A172 (cell line): ENCODE results near the gene CFAP46. TPM values are rescaled to one million over a fixed set of nuclear protein-coding genes. Genes with fewer than 3 reads are reported as not detected.
"Not testable (repeated sequence)": the region's sequence is repeated elsewhere in the genome, so short reads cannot be mapped to it uniquely, and the experiment has no call there.

Experiments used
- DNase-seq: peaks from one replicate; pipeline ENCODE4 v3.0.0-alpha.2; 2015; ENCODE audit warnings: low spot score
- total RNA-seq: library from RNA; depleted of rRNA; stranded (reverse); fragments of >200 nt; shearing (Covaris generic); gene quantifications from 2 replicates; pipeline ENCODE4 v1.2.3, GENCODE V29; 2014

The CFAP46 gene
- total RNA-seq, 1 experiment from 2014 or later: 4.3 TPM

GRCh38 chr10:132827861-132828539 lies 114.4 kb downstream of the CFAP46 start:
- DNase-seq: no peak

DNA sequence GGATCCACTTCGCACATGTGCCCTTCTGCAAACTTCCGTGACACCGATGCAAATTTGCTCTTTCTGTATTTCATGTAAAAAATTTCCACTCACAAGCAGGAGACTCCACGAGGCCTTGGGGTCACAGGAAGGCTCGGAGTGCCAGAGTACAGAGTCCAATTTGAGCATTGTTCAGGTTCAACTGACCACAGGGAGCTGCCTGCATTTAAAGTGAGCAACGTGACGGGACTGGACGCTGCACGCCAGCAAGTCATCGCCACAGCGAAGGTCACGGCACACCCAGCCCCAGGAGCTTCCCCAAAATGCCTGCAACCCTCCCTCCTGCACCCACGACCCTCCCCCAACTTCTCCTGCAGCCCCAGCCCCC lies 115.0 kb downstream of the CFAP46 start:
- no peak for DNase-seq

- DNase-seq: no peak
Observed at GRCh38 chr10:132826524-132827422, 115.6 kb downstream of the CFAP46 start.

DNA sequence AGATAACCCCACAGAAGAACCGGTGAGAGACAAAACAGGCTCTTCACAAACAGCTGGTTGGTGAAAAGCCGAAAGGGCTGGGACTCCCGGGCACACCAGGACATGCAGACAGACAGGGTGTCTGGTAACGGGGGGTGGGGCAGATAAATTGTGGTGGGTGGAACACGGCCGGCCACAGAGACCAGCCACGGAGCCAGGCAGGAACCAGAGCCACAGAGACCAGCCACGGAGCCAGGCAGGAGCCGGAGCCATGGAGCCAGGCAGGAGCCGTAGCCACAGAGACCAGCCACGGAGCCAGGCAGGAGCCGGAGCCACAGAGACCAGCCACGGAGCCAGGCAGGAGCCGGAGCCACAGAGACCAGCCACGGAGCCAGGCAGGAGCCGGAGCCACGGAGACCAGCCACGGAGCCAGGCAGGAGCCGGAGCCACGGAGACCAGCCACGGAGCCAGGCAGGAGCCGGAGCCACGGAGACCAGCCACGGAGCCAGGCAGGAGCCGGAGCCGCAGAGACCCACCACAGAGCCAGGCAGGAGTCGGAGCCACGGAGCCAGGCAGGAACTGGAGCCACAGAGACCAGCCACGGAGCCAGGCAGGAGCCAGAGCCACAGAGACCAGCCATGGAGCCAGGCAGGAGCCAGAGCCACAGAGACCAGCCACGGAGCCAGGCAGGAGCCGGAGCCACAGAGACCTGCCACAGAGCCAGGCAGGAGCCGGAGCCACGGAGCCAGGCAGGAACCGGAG lies 116.4 kb downstream of the CFAP46 start:
- DNase-seq: not testable (repeated sequence)

GRCh38 chr10:132820056-132820455 lies 122.3 kb downstream of the CFAP46 start:
- DNase-seq: no peak

DNA sequence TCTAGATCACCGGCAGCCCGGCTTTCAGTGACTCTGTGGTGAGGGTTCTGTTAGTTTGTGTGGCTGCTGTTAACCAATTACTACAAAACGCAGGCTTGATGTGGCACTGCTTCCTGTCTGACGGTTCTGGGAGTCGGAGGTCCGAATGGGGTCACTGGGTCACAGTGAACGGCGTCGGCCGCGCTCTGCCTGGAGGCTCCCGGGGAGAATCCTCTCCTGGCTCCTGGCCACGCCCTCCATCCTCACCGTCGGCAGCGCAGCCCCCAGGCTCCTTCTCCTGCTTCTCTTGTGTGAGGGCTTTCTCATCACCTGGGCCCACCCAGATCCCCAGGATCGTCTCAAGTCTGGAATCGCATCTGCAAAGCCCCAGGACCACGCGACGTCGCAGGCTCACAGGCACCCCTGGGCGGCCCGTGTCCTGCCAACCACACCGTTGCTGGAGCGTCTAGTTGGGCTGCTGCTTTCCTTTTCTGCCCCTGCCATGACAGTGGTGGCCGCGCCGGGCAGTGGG lies 124.6 kb downstream of the CFAP46 start:
- DNase-seq: no peak

DNA sequence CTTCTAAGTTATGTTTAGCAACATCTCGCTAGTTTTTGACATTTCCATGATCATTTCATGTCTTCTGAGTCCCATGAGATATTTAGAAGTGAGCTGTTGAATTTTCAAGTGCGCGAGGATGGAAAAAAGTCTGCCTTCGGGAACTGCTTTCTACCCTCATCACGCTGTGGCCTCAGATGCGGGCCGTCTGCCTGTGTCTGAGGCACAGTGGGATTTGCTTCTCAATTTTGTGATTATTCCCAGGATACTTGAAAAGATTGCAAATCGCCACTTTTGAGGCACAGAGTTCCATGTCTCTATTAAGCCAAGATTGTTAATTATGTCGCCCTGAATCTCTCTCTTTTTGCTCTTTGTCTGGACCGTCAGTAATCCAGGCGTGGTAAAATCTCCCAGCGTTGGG lies 125.7 kb downstream of the CFAP46 start:
- no peak for DNase-seq

GRCh38 chr10:132815168-132815857 lies 127.1 kb downstream of the CFAP46 start:
- no peak for DNase-seq

- no peak for DNase-seq
Observed at GRCh38 chr10:132814469-132814856, 127.9 kb downstream of the CFAP46 start.

GRCh38 chr10:132813560-132814468 lies 128.6 kb downstream of the CFAP46 start:
- DNase-seq: no peak

- DNase-seq: no peak
Observed at GRCh38 chr10:132813001-132813401, 129.4 kb downstream of the CFAP46 start.

GRCh38 chr10:132812520-132812919 lies 129.8 kb downstream of the CFAP46 start:
- DNase-seq: no peak

DNA sequence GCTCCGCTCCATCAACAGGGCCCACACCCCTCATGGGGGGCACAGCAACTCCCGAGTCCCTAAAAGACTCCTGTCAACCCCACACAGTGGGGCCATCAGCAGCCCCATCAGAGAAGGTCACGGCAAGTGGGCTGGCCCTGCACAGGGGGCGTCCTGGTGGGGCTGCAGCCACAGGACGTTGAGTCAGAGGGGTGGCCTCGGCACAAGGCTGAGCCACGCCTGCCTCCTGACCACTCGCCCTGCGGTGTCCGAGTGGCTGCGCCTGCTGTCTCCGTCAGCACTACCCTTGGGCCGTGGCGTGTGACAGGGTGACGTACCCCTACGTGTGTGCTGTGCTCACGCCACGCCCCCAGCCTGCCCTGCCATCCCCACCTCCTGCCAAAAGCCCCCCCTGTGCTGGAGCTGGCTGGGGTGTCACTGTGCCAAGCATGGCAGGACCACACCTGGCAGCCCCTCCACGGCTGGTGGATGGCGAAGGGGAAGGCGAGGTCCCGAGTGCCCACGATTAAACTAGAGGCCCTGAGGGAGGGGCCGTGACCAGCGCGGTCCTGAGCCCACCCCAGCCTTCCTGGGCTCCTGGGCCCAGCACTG lies 130.4 kb downstream of the CFAP46 start:
- no peak for DNase-seq

DNA sequence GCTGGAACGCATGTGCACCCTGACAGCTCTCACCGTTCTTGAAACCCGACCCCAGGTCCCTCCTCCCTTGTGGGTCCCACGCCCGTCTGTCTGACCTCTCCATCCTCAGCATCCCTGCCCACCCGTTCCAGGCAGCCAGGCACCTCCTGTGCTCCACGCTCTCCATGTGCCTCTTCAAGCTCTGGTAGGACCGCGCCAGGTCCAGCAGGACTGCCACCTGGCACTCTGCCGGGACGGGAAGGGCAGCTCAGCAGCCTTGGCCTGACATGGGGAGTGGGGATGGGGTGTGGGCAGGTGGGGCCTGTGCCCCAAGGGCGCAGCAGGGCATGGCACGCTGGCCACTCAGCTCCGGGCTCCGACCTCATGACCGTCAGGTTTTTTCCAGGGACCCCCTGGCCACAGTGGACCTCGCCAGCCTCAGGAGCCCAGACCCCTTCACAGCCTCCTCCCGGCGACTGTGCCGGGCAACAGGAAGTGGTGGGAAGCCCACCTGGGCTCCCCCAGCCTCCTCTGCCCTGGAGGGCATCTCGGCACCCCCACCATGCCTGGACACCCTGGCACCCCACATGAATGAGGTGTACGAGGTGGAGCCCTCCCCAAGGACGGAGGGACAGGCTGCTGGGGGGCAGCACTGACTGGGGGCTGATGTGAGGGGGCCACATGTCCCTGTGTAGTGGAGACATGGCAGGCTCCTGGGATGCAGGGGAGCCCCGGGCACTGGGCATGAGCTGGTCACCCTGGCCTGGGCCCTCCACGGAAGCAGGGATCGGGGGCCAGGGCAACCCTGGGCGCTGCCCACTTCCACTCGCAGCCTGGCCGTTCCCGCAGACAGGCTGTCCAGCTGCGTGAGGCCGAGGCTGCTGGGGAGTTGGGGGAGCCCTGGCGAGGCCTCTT lies 131.3 kb downstream of the CFAP46 start:
- no peak for DNase-seq

GRCh38 chr10:132810141-132810806 lies 132.1 kb downstream of the CFAP46 start:
- DNase-seq: no peak

DNA sequence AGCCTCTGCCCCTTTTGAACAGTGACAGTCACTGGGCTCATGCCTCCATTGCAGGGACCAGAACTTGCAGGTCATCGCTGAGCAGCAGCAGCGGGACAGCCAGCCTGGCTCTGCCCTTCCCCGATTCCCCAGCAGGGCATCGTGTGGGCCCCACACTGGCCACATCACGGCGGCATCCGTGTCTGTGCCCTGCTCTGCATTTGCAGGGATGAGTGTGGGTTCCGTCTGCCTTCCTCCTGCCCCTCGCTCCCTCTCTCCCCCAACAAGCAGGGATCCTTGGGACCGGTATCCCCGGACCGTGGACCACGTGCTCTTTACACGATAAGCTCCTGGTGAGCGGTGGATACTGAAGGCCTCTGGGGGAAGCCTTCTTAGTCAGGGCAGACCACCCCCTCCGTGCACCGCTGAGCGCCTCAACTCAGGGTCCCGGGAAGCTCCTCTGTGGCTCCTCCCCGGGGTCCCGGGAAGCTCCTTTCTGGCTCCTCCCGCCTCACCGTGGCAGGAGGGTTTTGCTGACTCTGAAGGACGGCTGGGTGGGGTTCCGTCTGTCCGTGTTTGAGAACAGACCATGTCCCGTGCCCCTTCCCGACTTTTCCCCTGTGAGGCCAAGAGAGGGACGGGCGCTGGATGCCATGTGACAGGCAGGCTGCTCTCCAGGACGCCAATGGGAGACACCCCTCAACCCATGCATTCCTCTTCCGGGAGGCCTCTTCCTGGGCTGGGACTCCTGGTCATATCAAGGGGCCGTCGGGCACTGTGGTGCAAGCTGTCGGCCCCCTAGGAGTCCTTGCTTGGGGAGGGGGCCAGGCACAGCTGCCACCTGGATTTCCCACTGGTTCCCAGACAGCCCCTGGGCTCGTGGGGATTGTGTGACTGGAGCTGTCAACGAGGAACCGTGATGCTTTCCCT lies 132.9 kb downstream of the CFAP46 start:
- no peak for DNase-seq
